Measurements from ENCODE around the gene SKA1.
A peak's percentile ranks its signal among the peaks of the same experiment; 100 is the strongest.

Gene SKA1, protein sequence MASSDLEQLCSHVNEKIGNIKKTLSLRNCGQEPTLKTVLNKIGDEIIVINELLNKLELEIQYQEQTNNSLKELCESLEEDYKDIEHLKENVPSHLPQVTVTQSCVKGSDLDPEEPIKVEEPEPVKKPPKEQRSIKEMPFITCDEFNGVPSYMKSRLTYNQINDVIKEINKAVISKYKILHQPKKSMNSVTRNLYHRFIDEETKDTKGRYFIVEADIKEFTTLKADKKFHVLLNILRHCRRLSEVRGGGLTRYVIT

DNA sequence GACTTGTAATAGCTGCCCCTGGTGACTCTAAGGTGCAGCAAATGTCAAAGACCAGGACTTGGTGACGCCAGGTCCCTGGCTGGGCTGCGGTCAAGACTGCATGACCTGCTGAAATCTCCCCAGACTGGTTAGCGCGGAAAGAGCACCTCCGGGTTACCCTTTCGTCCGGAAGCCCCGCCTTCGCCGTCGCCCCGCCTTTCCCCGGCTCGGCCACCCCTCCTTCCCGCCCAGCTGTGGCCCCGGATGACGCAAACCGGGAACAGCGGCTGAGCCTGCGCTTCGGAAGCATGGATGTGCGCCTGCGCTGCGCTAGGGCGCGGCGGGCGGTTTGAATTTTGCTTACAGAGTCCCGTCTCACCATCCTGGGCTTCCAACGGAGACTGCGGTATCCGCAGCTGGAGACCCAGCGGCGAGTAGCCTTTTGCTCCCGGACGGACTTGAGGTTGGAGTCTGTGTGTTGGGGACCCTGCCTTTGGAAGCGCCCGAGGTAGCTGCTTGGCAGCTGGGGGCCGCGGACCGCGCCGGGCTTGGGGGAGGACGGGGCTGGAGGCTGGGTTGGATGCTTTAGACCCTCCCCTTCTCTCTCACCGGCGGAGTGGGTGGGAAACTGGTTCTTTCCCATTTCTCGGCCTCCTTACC, at the start of gene SKA1:
TSS of gene SKA1 (plus strand) at position 294 of the 639 bp plus-strand sequence. CDS start 785 bp downstream, outside the sequence.
- peak; percentile 89 for DNase-seq

DNA sequence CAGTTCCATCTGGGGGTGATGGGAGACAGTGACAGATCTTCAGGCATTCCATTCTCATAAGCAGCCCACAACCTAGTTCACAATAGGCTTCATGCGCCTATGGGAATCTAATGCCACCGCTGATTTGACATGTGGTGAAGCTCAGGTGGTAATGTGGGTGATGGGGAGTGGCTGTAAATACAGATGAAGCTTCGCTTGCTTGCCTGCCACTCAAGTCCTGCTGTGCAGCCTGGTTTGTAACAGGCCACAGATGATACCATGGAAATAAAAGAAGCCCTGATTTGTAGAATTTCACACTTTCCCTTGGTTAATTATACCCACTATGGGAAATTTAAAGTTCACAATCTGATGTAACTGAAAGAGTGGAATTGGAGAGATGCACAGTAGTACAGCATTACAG, 46.9 kb upstream of the SKA1 start:
- DNase-seq = no peak

DNA sequence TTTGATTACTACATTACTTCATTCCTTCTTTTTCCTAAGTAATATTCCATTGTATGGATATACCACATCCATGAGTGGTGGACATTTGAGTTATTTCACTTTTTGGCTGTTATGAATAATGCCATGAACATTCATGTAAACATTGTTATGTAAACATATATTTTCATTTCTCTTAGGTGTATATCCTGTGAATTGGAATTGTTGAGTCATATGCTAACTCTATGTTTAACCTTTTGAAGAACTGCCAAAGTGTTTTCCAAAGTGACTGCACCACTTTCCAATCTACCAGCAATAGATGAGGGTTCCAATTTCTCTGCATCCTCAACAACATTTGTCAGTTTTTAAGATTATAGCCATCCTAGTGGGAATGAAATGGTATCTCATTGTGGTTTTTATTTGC, 44.7 kb upstream of the SKA1 start:
- DNase-seq = no peak

DNA sequence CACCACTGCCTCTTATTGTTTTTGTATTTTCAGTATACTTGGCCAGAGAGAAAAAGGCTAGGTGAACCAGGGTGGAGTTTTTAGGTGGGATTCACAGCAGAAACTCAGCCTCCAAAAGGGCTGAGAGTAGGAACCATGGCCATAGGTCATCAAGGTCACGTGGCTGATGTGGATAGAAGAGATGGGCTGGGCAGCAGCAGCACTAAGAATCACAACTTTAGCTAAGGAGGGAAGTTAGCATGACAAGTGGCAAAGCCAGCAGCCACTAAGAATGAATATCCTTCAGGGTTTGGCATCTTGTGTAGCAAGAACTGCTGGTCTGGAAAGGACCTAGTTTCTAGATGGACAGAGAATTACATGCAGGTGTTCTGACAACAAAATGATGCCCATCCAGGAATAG, 43.2 kb upstream of the SKA1 start:
- no peak for DNase-seq

DNA sequence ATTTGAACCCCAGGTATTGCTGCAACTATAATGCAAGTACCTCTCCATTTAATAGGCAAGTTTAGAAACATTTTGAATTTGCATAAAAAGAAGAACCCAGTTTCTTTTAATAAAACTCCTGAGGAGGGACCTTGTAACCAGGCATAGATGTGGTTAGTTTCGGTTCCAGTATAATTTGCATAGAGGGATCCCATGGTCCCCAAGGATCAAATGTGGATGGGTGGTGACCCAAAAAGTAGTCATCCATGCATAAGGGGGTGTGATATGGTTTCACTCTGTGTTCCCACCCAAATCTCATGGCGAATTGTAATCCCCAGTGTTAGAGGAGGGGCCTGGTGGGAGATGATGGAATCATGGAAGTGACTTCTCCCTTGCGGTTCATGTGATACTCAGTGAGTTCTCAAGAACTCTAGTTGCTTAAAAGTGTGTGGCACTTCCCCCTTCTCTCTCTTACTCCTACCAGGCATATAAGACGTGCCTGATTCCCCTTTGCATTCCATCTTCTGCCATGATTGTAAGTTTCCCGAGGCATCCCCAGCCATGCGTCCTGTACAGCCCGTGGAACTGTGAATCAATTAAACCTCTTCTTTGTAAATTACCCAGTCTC, 40.2 kb upstream of the SKA1 start:
- no peak for DNase-seq

DNA sequence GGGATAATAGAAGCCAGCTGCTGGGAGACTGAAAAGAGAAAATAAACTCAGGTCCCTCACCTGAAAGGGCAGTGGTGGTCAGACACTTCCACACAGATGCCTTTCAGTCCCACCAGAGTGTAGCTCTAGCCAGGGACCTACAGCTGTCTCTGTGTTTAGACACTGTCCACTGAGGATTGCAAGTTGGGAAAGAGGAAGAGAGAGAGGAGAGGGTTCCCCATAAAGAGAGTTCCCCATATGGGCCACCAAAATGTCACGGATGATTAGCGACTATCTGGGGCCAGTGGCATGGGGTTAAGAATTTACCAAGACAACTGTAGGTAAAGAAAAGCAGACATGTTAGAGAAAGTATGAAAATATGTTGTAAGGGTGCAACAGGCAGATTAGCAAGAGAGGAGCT, 36.7 kb upstream of the SKA1 start:
- DNase-seq = no peak

DNA sequence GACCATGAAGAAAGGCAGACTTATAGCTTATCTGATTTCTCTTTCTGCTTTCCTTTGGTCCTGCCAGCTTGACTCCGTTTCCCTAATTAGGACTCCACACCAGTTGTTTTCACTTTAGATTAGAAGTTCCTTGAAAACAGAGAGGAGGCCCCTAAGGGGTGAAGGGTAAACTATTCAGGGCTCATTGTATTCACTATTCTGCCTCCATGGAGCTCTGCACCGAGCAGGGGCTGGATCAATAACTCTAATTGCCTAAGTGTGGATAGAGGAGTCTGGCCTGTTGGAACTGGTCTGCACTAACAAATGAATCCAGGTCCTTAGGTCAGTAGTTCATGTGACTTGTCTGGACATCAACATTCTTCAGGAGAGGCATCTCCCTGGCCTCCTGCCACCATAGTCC, 36.1 kb upstream of the SKA1 start:
- no peak for DNase-seq

DNA sequence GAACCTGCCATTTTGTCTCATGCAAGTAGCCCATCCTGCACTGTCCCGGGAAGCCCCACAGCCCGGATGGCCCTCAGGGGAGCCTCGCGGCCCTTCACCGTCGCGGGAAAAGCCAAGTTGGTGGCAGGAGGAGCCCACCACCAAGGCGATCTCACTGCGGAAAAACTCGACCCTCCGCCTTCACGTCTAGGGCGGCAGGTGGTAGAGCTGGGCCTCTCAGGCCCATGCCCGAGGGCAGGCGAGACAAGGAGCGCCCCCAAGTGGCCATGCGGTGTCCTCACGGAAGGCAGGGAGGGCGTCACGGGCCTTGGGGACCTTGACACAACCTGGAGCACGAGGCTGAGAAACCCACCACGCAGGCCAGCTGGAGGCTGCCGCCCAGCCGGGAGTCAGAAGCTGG, 34.8 kb upstream of the SKA1 start:
- DNase-seq = no peak

DNA sequence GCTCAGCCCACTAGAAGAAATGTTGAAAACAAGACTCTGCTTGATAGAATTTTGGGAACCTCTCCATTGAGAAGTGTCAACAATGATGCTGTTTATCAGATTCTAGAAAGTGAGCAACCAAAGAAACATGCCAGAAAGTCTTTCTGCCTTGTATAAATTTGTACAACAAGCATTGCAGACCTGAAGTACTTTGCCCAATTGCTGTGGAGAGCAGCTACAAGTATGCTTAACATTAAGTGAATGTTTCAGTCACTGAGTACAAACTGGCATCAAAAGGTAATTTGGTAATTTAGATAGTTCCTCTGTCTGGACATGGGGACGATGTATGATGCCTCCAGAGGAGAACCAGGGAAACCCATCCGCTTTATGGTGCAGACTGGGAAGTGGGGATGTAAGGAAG, 33.4 kb upstream of the SKA1 start:
- DNase-seq = no peak

DNA sequence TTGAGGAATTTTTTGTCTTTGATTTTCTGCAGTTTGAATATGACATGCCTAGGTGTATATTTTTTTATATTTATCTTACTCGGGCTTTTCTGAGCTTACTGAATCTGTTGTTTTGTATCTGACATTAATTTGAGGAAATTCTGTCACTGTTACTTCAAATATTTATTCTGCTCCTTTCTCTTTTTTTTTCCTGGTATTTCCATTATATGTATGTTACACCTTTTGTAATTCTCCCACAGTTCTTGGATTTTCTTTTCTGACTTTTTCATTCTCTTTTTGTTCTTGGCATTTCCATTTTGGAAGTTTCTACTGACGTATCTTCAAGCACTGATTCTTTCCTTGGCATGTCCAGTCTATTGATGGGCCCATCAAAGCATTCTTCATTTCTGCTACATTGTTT, 24.1 kb upstream of the SKA1 start:
- no peak for DNase-seq

DNA sequence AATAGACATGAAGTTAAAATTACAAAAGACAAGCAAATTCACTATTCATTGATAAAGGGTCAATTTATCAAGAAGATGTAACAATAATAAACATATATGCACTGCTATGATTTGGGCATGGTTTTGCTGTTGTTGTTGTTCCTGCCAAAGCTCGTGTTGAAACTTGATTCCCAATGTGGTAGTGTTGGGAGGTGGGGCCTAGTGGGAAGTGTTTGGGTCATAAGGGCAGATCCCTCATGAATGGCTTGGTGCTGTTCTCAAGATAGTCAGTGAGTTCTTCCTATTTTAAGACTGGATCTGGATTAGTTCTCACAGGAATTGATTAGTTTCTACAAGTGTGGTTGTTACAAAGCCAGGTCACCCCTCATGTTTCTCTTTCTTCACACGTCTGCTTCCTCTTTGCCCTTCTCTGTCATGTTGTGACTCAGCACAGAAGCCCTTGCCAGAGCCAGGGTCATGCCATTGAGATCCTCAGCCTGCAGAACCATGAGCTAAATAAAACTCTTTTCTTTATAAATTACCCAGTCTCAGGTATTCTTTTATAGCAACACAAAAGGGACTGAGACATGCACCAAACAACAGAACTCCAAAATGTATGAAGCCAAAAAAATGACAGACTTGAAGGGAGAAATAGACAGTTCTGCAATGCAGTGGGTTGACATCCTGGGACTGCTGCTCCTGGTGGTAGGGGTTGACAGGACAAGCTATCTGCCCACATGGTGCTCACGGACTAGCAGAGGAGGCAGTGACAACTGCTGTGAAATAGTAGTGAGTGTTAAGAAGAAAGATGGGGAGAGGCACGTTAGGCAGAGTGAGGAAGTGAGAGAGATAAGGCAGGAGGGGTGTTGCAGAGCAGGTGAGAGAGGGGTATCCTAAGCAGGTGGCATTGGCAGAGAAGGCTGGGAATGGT, 18.6 kb upstream of the SKA1 start:
- DNase-seq = no peak

DNA sequence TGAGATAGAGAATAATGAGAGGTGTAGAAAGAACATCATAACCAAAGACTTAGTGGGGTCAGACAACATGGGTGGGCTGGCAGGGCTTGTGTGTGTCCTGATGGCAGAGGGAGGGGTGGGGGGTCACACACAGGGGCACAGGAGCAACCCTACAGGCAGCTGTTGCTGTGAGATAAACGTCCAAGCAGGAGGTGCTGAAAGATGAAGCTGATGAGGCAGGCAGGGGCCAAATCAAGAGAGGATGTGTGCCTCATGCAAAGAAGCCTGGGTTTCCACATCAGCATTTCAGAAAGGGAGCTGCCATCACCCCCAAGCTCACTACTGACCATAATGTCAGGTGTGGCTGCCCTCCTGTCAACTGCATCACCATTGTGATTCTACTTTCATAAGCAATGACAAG, 16.0 kb upstream of the SKA1 start:
- no peak for DNase-seq

DNA sequence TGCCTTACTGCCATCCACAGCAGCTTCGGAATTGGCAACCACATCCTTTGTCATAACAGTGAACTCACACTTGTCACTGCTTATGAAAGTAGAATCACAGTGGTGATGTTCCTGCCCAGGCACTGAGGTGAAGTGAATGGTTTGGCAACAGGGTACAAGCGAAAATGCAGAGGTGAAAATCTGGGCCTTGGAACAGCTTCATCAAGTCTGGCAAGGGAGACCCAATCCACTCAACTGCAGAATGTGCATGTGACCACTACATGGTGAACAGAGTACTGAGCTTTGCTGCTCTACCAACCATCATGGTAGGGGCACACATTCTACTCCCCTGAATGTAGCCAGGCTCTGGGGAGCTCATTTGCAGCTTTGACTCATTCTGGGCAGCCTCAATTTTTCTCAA, 15.0 kb upstream of the SKA1 start:
- DNase-seq = no peak

DNA sequence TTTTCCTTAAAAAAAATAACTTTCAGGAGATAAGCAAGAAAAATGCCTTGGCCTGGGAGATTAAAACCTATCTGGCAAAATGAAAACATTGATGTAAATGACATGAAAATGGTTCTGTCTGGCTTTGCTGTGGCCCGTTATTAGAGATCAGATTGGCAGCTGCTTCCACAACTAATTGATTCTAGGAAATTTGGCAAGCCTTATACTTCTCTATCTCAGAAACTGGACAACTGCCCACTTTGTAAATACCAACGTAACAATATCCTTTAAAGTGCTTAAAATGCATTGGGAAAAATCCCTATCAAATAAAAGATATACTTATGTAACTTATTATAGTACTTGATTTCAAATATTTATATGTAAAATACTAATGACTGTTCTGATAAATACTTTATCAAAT, 14.2 kb upstream of the SKA1 start:
- DNase-seq = no peak

DNA sequence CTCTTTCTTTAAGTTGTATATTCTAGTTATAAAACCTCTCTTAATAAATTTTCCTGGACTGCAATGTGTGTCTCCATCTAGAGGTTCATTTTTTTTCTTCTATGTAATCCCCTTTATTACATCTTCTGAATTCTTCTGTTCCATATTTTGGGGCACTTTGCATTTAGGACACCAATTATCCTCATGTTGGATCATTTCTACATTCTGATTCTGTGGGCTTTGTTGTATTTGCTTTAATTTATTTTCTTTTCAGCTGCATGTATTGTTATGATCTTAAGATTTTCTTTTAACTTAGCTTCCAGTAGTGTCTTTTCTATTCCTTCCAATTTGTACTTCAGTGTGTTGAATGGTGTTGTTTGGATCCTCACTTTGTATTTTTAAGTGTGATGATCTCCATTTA, 5.2 kb upstream of the SKA1 start:
- DNase-seq = no peak

DNA sequence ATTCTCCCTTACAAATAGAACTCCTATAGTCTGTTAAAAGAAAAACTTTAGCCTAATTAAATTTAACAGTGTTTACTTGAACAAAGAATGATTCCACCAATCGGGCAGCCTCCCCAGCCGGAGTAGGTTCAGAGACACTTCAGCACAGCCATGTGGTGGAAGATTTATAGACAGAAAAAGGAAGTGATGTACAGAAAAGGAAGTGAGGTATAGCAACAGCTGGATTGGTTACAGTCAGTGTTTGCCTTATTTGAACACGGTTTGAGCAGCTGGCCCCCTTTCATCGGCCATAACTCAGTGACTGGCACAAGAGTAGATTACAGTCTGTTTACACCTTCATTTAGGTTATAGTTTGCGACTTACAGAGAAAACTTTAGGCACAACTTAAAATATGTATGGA, 2.1 kb upstream of the SKA1 start:
- no peak for DNase-seq

DNA sequence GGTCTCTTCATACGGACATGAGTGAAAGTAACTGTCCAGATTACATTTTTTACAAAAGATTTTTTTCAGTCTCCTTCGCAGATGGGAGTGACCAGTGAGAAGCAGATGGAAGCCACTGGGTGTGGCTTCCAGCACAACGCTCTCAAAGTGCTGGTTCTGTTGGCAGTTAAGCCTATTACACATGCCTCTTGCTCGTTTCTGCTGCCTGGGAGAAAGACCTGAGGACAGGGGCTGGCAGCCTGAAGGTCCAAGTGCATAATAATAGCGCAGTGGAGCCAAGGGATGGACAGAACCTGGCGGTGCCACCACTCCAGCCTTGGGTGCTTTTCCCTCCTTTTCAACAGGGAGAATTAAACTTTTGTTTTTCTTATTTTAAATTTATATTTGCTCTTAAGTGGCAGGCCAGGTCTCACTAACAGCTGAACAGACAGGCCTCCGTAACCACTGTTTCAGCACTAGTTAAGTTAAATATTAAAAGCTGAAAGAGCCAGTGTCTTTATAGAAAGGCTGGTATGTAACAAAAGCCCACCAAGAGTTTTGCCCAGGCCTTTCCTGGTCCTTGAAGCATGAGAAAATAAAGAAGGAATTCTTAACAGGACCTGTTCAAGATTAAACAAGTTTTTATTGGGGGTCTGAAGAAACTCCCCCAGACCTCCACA, 1.2 kb upstream of the SKA1 start:
- no peak for DNase-seq

DNA sequence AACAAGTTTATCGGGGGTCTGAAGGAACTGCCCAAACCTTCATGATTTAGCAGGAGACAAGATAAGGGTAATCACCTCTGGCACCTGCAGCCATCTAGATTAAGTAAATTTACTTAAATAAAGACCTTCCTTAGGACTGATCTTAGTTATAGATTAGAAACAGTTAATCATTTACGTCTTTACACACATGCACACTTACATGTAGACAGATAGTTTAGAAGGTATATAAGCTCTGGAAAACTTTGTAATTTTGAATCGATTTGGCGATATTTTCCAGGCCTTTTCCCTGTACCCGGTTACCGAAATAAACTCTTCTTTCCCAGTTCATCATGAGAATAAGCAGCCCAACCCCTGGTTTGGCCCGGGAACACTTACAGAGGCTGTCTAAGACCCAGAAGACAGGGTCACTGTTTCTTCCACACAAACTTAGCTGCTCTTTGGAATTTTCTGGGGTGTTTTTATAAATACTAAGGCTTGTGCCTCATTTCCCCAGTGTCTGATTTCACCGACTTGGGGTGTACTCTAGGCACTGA, 560 bp upstream of the SKA1 start:
- no peak for DNase-seq

DNA sequence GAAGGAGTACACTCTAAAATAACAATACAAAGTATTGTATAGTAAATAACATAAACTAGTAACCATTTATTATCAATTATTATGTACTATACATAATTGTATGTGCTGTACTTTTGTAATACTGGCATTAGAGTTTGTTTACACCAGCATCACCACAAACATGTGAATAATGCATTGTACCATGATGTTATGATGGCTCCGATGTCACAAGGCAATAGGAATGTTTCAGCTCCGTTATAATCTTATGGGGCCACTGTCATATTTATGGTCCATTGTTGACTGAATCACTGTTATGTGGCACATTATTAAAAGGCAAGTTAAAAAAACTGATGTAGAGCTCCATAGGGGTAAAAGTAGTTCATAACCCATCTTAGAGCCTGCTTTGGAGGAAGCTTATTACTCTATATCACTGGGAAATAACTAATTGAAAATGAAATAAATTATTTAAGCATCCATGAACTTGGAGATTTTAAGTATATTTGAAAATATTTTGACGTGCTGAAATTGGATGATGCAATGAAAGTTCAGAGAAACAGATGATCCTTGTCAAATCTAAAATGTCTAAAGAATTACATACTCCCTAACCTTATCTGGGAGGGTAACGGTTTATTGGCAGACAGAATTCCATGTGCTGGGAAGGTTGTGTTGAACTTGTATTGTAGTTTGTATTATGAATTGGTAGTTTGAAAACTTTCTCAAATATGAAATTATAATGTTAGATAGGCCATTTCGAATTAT, 2.4 kb downstream of the SKA1 start:
- no peak for DNase-seq

DNA sequence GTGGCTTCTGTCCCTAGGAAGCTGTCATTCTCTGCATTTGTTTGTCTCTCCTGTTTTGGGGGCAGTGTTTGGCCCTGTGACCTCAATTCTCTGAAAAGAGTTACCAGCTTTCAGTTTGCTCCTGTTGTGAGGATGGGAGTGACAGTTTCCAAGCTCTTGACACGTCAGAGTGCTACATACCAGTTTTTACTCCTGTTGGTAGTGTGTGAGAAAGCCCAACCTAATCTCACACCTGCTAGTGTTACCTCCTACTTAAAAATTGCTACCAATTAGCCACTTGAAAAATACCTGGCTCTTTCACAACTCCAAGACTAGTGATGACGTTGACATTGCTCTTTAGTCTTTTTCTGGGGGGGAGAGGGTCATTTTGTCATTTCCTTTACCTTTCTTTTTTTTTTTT, 14.1 kb downstream of the SKA1 start:
- no peak for DNase-seq

DNA sequence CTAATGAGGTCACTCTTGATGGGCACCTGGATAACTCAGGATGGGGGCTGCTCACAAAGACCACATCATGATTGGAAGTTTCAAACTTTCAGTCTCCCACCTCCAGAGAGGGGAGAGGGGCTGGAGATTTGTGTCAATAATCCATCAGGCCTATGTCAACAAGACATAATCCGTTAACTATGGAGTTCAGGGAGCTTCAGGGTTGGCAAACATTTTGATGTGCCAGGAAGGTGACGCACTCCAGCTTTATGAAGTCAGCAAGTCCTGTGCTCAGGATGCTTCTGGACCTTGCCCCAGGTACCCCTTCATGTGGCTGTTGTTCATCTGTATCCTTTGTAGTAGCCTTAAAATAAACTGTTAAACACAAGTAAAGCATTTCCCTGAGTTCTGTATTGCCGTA, 19.0 kb downstream of the SKA1 start:
- DNase-seq = no peak

DNA sequence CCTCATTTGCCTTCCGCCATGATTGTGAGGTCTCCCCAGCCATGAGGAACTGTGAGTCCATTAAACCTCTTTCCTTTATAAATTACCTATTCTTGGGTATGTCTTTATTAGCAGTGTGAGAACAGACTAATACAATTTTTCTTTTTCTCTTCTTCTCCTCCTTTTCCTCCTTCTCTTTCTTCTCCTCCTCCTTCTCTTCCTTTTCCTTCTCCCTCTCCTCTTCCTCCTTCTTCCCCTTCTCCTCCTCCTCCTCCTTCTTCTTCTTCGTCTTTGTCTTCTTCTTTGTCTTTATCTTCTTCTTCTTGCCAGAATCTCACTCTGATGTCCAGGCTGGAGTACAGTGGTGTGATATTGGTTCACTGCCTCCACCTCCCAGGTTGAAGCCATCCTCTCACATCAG, 20.2 kb downstream of the SKA1 start:
- no peak for DNase-seq
